GM18499 (cell line): ENCODE results near the gene RABL3.
"Not testable (repeated sequence)": the region's sequence is repeated elsewhere in the genome, so short reads cannot be mapped to it uniquely, and the experiment has no call there.

Experiments used
- ATAC-seq: cut with Tn5 transposase; IDR thresholded peaks from one replicate; pipeline ENCODE4 v1.9.1; 2021; ENCODE audit warnings: moderate number of reproducible peaks; ENCODE audit not compliant: insufficient read depth, unreplicated experiment

RABL3 gene

DNA sequence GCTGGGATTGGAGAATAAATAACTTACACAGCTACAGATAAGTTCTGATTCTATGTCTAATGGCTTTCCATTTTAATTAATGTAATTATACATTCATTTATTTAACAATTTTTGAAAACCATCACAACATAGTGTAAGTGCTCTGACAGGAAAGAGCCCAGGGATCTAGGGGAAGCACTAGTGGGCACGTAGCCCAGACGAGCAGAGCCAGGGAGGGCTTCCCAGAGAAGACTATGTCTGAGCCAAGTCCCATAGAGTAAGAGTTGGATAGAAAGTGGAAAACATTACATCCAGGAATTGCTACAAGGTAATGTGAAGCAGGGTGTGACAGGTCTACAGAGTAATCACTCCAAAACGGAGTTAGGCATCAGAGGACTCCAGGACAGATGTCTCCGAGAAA is 57.4 kb downstream of the RABL3 start:
- no peak for ATAC-seq

DNA sequence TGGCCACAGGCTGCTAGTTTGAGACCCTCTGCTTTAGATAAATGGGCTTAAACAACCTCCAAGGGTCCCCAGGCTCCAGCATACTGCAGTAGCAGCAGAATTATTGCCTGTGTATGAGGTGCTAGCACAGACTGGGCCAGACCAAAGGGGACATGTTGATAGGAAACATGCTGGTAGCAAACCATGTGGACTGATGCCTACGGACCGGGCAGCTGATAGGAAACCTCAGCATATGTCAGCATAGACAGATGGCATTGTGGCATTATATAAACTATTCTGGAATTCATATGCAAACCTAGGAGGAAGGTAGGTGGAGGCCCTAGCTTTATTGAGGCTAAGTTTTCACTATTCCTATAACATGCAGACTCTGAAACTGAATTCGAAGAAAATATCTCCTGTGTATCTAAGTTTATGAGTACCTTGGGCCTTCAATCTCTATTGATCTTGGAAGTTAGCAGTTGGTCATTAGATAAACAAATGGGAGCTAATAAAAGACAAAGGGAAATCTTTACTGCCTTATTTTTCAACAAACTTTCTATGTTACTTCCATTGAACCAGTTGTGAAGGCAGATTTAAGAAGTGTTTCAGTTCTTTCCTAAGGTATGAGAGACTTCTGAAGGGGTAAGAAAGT is 58.5 kb downstream of the RABL3 start:
- no peak for ATAC-seq

DNA sequence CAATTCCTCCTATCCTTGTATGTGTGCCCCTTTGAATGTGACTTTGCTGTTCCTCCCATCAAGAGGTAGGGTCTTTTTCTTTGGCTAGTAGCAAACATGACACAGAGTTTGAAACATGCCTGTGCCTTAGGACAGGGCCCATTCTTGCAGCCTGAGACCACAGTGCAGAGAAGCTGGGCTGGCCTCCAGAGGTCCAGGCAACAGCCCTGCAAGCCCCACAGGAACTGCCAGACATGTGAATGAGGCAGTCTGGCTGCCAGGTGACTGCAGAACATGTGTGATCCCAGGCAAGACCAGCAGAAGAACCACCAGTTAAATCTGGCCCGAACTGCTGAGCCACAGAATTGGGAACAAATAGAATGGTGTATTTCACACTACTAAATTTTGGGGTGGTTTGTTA is 59.1 kb downstream of the RABL3 start:
- ATAC-seq = no peak

DNA sequence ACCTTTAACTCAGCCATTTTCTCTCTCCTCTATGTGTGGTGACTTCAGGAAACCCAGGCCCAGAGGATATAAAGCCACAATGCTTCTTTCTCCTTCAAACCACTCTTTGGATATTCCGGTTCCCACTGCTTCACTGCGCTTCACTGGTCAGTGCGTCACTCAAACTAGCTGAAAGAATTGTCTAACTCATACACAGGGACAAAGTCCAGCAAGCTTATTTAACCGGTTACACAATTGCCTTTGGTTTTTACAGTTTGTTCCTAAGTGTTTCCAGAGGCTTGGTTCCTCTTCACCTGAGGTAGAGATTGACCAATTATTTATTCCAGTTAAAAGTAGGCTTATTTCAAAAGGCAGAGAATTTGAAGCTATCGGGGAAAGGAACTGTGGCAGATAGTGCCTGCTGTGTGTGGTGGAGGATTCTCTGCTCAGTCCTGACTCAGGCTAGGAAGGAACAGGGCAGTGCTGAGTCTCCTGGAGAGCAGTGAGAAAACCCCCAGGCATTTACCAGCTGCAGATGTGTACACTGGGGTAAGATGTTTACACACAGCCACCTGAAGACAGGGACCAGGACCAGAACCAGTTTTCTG is 60.1 kb downstream of the RABL3 start, which contains the start of gene HGD:
TSS of gene HGD (minus strand) at position 145 of the 587 bp plus-strand sequence. CDS start at position 17, 128 bp downstream.
- no peak for ATAC-seq

DNA sequence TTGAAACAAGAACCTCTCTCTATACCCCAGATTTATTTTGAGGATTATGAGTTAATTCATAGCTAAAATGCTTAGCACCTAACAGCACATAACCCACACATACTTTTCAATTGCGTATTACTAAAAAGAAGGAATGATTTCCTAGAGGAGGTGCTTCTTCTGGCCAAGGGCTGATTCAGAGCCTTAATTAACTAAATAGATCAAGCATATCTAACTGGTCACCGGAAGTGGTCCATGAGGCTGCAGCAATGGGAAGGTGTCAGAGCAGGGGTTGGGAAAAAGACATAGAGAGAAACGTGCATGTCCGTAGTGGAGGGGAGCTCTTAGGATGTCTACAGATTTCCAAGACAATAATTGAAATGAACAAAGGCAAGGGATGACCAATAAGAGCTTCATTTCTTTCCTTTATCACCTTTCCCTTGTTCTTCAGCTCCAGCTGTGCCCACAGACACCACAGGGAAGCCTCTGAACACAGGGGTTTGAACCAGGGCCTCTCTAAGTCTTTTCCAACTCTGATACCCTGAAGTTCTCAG is 60.7 kb downstream of the RABL3 start:
- no peak for ATAC-seq

DNA sequence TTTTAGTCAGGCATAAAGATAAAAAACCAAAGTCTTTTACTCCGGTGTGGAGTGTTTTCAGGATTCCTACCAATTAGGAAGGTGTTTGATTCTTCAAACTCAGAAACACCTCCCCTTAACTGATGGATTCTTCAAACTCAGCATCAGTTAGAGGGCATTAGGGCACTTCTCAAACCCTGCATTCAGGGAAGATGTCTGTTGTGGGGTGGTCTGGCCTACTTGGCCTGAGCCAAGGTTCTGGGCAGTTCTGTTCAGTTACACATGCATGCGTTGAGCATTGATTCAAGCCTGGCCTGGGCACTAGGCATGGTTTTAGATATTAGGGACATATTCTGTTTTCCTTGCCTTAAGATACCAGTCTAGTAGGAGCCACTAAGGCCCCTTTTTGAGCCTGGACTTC is 61.3 kb downstream of the RABL3 start:
- ATAC-seq = no peak

DNA sequence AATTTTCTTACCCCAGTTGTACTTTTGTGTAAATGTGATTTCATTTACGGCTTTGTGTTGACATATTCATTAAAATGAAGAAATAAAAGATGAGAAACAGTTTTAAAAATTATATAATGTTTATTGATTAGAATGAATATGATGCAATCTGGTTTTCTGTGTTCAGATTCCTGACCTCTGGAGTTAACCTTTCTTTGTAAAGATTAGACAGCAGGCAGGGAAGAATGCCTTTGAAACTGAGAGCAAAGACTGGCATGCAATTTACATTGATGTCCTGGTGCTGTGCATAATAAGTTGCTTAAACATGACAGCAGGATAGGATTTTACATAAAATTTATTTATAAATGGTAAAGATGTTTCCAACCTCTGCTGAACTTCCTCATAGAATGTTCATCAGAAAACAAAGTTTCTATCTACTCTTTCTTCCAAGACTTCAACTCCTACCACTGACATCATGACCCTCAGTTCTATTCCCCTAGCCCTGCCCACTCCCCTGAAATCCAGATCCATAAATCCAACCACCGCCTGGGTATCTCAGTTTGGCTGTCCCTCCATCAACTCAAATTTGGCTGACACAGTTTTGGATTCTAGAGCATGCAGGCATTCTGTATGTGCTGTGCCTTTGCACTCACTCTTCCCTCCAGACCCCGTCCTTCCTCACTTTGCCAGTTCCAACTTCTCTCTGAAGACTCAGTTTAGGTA is 62.0 kb downstream of the RABL3 start:
- ATAC-seq = no peak

DNA sequence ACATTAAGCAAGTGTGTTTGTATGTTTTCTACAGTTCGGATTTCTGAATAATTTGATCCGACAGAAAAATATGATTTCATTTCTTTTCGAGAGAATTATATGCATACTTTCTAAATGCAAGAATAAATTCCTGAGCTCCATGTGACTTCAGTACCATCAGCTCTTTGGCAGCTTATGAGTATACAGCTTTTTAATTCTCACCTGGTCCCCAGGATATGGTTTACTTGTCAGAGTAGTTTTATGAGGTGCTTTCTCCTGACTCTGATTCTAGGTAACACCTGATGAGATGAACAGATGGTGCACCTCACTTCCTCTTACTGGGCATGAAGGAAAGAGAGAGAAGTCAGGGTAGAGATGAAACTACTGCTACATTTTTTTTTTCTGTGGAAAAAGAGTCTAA is 63.3 kb downstream of the RABL3 start:
- no peak for ATAC-seq

DNA sequence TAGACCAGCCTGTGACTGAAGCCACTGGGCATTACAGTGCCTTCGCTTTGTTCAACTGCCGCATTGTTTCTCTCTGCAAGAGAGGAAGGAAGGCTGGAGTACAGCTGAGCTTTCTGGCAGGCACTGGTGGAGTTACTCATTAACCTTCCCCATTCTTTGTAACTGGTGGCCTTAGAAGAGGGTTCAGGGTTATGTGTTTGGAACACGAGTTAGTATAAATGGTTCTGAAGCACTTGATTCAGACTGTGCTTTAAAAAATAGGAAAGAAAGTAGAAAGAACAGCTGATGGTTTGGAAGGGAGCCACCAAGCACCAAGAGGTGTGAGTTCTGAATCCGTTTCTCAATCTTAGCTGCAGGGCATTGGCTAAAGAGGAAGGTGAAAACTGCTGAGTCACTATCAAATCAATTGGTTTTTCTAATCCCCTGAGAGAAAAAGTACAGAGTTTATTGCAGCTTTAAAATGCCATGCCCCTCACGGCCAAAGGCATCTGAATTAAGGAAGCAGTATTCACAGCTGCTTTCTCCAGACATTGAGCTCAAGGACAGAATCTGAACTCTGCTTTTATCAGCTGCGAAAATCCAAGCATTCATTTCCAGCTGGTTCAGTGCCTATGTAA is 63.9 kb downstream of the RABL3 start:
- peak; percentile 71 for ATAC-seq

DNA sequence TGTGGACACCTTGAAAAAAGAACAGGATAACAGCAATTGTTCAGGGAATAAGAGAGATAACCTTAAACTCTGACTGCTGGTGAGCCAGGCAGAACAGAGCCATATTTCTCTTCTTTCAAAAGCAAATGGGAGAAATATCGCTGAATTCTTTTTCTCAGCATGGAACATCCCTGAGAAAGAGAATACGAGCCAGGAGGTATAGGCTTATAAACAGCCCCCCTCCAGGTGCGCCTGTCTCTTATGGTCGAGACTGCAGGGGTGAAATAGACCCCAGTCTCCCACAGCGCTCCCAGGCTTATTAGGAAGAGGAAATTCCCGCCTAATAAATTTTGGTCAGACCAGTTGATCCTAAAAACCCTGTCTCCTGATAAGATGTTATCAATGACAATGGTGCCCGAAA is 65.1 kb downstream of the RABL3 start:
- not testable (repeated sequence) for ATAC-seq

DNA sequence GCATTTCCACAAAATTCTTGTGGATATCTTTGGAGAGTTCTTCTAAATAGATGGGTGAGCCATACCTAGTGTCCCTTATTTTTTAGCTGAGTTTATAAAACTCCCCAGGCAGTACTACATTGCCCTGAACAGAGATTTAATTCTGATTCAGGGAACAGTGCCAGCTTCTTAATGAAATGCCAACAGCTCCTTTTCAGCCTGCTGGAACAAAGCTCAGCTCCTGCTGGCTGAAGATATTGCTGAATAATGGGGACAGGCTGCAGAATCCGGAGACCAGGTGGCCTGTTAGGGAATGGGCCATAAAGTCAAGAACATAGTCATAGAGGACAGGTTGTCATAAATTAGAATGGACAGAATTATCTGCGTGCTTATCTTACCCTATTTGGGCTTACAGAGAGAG is 69.2 kb downstream of the RABL3 start:
- no peak for ATAC-seq

DNA sequence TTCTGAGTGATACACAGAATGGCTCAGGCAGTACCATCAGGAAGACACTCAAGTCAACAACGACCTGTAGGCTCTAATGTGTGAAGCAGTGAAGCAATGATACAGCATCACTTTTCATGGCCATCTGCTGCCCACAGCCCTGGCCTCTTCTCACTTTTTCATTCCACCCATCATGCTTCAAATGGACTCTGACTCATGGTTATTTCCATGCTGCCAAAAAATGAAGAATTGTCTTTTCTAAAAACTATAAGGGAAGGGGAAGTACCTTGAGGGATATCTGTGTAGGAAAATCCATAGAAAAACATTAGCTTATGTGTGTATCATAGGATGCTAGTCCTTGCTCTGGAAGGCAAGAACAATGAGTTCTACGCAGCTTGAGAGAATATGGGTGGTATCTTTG is 71.7 kb downstream of the RABL3 start:
- ATAC-seq = no peak

DNA sequence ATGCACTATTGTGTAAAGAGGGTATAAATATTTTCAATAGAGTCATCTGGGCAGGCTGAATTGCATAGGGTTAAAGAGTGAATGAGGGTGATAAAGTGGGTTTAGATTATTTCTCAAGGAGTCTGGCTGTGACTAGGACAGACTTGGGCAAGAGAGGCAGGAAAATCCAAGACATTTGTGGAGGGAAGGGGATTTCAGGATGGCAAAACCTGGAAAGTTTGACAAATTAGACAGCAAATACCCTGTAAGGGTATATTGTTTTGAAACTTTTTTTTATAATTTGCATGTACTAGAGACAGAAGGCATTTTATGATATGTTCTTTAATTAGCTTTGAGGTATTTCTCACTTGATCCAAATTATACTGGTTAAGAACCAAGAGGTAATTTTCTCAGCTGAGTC is 77.4 kb downstream of the RABL3 start:
- ATAC-seq = no peak

DNA sequence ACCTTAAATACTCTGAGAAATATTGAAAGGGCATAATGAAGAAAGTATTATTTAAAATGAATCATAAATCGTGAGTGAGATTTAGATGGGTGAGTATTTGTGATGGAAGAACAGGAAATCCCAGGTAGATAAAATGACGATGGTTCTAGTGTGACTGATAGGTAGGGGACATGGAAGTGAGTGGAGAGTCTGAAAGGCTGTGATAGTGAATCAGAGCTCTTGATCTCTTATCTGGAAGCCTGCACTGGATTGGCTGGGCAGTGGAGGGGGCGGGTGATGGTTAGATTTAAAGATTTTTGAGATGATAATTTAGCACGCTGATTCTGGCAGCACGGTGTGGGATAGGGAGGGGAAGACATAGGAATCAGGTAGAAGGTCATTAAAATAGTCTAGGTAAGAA is 80.4 kb downstream of the RABL3 start:
- no peak for ATAC-seq

DNA sequence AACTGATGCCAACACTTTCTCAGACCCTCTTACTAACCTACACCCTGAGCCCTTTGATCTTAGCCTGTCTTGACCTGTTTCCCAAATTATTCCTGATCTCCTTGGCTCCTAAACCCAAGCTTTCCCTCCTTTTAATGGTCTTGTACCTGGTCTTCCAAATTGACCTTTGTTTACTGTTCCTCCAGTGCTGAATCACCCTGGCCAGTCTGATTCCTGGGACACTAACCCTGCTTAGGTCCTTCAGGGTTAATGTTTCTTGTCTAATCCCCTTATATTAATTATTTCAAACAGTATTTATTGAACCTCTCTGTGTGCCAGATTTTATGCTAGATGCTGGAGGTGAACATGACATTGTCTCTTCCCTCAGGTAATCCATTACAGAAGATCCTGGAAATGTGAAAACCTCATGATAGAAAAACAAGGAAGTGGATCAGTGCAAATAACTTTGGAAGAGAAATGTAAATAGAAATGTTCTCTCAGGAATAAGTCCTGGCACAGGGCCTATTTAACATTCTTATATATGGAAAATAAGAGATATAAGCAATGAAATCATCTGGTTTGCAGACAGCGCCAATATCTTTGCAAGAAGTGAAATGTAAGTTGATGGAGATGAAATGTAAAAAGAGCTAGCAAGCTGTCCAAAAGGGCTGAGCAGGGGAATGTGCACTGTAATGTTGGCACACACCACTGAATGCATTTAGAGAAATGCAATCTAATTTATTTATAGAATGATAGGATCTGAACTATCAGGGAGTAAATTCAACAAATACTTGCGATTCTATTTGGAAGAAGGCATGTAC is 81.0 kb downstream of the RABL3 start:
- no peak for ATAC-seq

DNA sequence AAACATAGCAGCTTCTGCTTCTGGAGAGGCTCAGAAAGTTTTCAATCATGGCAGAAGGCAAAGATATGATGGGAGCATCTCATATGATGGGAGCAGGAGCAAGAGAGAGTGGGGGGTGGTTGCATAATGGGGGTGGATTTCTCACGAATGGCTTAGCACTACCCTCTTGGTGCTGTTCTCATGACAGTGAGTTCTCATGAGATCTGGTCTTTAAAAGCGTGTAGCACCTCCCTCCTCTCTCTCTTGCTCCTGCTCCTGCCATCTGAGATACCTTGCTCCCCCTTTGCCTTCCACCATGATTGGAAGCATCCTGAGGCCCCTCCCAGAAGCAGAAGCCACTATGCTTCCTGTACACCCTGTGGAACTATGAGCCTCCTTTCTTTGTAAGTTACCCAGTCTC is 82.5 kb downstream of the RABL3 start:
- ATAC-seq = no peak

DNA sequence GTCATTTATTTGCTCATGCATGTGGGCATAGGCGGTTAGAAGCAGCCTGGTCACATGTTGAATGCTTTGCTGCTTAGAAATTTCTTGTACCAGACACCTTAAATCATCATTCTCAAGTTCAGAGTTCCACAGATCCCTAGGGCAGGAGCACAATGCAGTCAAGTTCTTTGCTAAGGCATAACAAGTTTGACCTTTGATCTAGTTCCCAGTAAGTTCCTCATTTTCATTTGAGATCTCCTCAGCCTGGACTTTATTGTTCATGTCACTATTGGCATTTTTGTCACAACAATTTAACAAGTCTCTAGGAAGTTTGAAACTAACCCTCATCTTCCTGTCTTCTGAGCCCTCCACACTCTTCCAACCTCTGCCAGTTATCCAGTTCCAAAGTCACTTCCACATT is 83.0 kb downstream of the RABL3 start:
- ATAC-seq = no peak

DNA sequence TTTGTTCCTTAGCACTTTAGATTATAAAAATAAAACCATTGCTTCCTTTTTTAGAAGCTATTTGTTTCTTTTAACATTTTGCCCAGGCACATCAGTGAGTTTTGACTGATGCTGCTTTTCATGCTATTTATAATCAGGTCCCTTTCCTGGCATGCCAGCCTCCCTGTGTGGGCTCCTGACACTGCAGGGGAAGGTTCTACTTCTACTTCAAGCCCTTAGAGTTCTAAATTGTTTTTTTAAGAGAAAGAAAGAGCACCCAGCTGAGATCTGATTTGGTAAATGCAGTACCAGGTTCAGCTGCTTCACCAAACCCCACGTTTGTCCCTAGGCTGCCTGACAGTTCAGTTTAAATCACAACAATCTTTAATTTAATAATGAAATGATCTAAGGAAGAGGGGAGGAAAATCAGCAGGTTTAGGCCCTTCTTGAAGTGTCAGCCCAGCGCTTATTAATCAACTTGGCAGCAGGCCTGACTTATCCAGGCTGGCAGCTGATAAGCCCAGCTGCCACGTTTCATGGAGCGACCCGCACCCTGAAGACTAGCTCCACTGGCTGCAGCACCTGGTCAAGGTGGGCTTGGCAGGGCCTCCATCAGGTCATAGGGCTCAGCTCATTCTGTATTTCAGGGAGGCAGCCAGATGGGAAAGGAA is 89.3 kb downstream of the RABL3 start:
- ATAC-seq = no peak

DNA sequence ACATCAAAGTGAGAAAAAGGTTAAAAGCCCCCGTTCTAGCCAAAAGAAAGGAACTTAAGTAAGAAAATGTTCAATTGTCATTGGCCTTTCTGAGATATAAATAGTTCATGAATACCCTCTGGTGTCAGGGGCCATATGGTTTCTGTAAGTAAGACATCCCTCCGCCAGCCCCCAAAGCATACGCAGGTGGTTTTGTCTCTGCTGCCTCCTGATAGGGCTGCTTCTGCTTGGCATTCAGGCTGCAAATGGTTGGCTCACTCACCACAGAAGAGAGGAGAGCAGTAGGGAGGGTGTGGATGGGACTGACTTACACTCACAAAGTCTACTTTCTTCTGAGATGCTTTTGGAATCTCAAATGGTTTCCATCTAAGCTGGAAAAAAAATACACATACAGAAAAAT is 90.0 kb downstream of the RABL3 start:
- no peak for ATAC-seq

DNA sequence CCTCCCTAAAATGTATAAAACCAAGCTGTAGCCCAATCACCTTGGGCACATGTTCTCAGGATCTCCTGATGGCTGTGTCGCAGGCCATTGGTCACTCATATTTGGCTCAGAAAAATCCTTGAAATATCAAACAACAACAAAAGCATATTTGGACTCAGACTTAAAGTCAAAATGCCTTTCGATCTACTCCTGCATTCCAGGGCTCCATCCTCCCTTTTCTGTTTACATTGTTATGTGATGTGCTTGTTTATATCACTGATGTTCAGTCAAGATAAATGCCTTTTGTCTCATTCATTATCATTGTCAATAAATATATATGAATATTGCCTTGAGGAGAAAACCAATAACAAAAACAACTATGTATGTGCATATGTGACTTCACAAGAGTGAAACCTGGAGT is 92.0 kb downstream of the RABL3 start:
- no peak for ATAC-seq
